SIG-M5 treated with dmso at 0.1 percent for 504 hours (cell line): ENCODE measurements around the gene RALGAPA2.

Experiments
- DNase-seq: peaks from one replicate; lab custom pipeline; 2025; ENCODE audit not compliant: unreplicated experiment; lab: John Stamatoyannopoulos, UW

Gene RALGAPA2

DNA sequence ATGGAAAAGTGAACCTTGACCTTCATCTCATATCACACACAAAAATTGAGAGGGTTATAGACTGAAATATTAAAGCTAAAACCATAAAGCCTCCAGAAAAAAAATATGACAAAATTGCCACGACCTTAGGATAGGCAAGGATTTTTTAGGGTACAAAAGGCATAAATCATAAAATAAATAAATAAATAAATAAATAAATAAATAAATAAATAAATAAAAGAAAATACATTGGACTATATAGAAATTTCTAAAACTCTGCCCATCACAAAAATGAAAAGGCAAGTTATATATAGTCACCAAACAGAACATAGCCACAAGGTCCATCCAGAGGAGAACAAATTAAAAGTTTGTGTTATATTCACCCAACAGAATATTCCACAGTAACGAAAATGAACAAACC is 235.9 kb downstream of the RALGAPA2 start:
- DNase-seq: no peak

DNA sequence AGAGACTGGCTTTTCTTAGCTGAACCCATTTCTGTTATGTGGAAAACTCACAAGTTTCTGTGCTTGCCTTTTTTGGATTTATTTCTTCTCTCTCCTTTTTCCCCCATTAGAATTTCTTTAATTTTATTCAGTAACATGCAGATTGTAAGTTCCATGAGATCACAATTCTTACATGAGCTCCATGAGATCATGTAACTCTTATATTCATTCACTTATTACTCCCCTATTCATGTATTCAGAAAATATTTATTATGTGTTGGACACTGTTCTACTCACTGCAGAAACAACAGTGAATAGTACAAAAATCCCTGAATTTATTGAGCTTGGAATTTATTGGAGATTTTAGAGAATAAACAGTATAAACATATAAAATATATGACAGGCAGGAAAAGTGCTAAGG is 238.8 kb downstream of the RALGAPA2 start:
- no peak for DNase-seq

DNA sequence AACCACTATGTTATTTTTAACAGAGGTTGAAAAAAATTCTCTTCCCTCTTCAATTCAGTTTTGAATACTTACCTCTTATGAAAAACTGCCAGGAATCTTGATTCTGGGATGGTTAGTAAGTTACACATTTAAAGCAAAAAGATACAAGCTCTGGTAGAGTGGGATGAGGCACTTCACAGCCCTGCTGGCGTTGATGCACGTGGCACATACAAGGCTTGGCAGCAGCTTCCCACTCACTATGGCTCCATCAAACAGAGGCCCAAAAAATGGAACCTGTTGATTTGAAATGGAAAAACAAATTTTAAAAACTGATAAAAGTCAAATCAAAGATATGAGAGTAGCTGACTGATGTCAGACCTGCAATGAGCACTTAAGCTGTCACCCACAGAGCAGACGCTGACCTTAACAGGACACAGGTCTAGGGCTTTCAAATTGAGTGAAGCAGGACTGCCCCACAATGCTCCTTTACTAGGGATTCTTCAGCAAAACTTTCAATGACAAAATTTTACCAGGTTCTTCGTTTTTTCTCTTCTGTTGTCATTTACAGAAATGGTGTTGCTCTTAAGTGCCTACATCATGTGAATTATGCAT is 239.7 kb downstream of the RALGAPA2 start:
- DNase-seq: no peak

DNA sequence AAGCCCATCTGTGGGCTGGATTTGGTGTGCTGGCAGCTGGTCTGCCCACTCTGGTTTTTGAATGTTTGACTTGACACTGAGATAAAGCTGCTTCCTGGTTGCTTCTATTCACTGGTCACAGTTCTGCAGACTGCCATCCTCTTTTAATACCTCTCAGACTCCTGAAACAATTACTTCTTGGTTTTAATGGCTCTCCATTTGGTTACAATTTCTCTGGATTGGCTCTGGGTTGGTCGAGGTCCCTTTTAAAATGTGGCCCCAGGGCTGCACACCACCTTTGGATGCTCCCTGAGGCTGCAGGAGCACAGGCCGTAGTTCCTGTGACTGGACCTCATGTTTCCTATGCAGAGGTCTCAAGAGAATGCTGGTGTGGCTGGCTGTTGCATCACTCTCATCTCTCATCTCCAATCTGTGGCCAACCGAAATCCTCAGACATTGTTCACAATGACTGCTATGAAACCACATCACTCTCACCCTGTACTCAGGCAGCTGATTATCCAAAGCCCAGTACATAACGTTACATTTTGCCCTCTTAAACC is 246.0 kb downstream of the RALGAPA2 start:
- no peak for DNase-seq

DNA sequence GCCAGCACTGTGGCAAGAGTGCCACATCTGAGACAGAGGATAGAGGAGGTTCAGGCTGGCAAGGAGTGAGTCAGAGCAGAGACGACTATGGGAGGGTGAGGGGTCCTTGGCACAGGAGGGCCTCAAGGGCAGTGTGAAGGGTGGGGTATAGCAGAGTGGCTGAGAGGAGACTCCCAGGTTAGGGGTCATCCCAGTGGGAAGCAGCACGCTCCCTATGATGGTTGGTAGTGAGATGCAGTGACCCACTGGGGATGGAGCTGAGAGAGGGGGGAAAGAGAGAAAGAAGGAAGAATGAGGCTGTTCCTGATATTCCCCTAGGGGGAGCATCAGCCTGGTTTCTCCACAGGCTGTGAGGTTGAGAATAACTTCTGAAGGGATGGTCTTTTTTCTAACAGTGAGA is 247.2 kb downstream of the RALGAPA2 start:
- peak; percentile 12 for DNase-seq

DNA sequence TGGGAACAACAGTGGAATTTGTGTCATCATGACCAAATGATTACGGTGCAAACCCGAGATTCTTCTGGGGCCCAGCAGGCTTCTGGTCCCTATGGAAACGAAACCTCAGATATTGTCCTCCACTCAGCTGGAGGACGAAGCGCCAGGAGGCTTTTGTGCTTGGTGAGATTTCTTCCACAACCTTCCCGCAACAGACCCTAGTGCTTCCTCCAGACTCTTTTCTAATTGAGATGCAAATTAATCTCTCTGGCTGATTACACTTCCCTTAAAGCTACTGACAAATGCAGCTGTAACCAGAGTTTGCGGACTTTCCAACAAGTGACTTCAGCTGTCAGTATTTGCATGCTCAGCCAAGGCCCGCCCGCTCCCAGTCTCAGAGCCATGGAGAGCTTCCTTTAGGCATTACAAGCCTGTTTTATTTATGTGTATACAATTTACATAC is 248.5 kb downstream of the RALGAPA2 start:
- DNase-seq: no peak

DNA sequence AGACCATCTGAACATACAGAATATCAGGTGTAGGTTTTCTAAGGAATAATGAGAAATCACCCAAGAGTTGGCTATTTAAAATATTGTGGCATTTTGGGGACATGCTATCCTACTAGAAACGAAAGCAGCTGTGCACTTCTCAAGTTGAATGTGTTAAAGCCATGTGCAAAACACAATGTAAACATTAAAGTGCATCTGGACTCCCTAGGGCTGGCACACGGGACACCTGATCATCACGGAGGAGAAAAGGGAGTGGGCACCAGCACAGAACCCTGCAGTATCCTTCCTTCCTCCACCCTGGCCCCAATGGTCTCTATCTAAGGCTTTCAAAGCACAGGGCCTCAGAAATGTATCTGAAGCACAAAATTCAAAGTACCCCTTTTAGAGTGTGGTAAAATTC is 250.3 kb downstream of the RALGAPA2 start:
- no peak for DNase-seq

DNA sequence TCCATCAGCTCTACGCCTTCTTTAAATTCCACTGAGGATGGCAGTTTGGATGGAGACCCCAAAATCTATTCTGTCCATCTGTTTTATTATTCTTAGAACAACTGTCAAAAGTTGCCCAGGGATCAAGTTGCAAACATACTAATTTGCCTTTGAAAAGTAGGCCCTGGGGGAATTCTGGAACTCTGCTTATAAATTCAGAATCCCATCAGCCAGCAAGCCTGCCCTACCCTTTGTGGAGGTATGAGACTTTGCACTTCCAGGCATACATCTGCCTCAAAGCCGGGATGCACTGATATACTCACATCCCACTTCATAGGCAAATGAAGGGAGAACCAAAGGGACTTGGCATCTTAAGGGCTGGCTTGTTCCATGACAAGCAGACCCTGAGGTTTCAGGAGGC is 250.9 kb downstream of the RALGAPA2 start:
- no peak for DNase-seq

- no peak for DNase-seq
Observed at GRCh38 chr20:20459726-20460125, 252.7 kb downstream of the RALGAPA2 start.

GRCh38 chr20:20457392-20458126 is 254.9 kb downstream of the RALGAPA2 start:
- DNase-seq: no peak

DNA sequence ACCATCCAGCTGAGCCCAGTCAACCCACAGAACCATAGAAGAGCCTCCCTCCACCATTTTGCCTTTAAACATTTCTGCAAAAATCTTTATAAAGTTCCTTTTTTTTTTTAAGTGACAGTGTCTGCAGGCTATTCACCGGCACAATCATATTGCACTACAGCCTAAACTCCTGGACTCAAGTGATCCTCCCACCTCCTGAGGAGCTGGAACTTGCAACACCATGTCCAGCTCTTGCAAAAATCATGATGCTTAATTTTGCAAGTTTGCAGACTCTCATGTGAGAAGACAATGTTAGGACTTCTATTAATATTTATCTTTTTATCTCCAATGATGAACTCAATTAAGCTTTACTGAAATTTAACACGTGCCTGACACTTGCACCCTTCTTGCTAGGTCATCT is 255.7 kb downstream of the RALGAPA2 start:
- DNase-seq: peak; percentile 10

GRCh38 chr20:20455926-20456325 is 256.5 kb downstream of the RALGAPA2 start:
- no peak for DNase-seq

- DNase-seq: no peak
Observed at GRCh38 chr20:20454850-20455627, 257.4 kb downstream of the RALGAPA2 start.

- no peak for DNase-seq
Observed at GRCh38 chr20:20454367-20454766, 258.1 kb downstream of the RALGAPA2 start.

- DNase-seq: no peak
Observed at GRCh38 chr20:20452254-20452676, 260.2 kb downstream of the RALGAPA2 start.

GRCh38 chr20:20450521-20450920 is 261.9 kb downstream of the RALGAPA2 start:
- no peak for DNase-seq

DNA sequence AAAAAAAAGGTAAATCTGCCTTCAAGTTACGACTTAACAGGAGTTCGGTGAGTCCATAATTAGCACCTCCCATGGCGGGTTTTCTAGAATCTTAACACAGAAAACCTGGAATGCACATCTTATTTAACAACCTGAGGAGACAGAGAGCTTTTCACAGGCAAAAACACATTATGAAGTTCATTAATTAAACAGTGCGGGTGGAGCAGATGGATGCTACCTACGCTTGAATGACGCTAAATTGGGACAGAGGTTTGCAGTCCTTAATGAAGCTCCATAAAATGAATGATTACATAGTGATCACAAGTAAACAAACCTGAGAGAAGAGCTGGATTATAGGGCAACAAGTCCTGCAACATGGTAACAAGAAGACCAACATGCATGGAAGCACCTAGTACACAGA is 263.6 kb downstream of the RALGAPA2 start:
- DNase-seq: no peak

GRCh38 chr20:20447196-20447595 is 265.2 kb downstream of the RALGAPA2 start:
- DNase-seq: no peak

GRCh38 chr20:20446425-20447015 is 265.9 kb downstream of the RALGAPA2 start:
- no peak for DNase-seq

GRCh38 chr20:20446001-20446400 is 266.4 kb downstream of the RALGAPA2 start:
- DNase-seq: no peak

- DNase-seq: no peak
Observed at GRCh38 chr20:20443504-20443903, 268.9 kb downstream of the RALGAPA2 start.
